ENCODE data around the gene STON2.
A peak's percentile ranks its signal among the peaks of the same experiment; 100 is the strongest.

STON2 gene

DNA sequence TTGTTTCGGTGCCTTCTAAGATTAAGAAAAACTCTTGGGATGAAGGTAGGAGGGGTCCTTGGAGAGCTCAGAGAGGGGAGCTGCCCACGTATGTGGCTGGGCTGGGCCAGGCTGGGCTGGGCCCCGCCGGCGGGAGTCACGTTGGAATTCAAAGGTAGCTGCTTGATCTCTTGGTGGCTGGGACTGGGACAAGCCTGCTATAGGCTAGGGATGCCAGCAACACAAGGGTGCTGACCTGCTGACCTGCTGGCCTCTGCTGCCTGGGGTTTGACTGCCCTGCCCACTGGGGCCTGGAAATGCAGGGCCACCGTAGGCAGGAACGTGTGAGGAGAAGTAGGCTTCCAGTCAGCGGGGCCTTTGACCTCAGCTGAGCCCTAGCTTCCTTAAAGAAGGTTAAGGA lies 126.6 kb downstream of the STON2 start:
- TF ChIP-seq, protein P1, sequence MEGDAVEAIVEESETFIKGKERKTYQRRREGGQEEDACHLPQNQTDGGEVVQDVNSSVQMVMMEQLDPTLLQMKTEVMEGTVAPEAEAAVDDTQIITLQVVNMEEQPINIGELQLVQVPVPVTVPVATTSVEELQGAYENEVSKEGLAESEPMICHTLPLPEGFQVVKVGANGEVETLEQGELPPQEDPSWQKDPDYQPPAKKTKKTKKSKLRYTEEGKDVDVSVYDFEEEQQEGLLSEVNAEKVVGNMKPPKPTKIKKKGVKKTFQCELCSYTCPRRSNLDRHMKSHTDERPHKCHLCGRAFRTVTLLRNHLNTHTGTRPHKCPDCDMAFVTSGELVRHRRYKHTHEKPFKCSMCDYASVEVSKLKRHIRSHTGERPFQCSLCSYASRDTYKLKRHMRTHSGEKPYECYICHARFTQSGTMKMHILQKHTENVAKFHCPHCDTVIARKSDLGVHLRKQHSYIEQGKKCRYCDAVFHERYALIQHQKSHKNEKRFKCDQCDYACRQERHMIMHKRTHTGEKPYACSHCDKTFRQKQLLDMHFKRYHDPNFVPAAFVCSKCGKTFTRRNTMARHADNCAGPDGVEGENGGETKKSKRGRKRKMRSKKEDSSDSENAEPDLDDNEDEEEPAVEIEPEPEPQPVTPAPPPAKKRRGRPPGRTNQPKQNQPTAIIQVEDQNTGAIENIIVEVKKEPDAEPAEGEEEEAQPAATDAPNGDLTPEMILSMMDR (IDR thresholded peaks at IDR 0.05; ENCODE audit: low read depth, low read length): no peak
- in situ Hi-C loops (cut with HindIII; ENCODE audit: low sequenced_read_pairs): no loop called here
- no peak for DNase-seq (ENCODE audit: low read depth, low spot score)
- no peak overlapping the region for H3K4me3 ChIP-seq (ENCODE audit: low read depth, low read length)

DNA sequence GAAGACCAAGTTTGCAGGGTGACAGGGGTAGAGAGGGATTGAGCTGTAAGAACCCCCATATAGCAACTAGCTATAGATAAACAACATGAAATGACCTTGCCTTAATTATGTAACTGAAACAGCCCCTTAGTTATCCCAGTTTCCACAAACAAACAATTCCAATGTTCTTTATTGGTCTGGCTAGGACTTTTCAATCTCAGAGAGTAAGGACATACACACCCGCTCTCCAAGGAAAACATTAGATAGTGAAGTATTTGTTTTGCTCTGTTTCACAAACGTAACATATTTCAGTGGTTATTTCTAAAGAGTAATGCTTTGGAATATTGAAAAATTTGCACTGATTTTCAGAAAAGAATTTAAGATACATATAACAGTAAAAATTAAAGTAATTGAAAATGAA lies 127.8 kb downstream of the STON2 start:
- H3K4me3 ChIP-seq (ENCODE audit: low read depth, low read length): no peak overlapping the region
- TF ChIP-seq, protein P1 (IDR thresholded peaks at IDR 0.05; ENCODE audit: low read depth, low read length): no peak
- DNase-seq (ENCODE audit: low read depth, low spot score): no peak
- in situ Hi-C loops (cut with HindIII; ENCODE audit: low sequenced_read_pairs): no loop called here

DNA sequence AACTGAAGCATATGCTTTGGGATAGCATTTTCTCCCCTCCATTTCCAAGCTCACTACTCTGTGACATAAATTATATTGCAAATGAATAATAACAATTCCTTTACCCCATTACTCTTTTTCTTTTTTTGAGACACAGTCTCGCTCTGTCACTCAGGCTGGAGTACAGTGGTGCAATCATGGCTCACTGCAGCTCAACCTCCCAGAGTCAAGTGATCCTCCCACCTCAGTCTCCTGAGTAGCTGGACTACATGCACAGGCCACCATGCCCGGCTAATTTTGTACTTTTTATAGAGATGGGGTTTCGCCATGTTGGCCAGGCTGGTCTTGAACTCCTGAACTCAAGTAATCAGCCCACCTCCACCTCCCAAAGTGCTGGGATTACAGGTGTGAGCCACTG lies 130.1 kb downstream of the STON2 start:
- TF ChIP-seq, protein P1 (IDR thresholded peaks at IDR 0.05; ENCODE audit: low read depth, low read length): no peak
- in situ Hi-C loops (cut with HindIII; ENCODE audit: low sequenced_read_pairs): no loop called here
- H3K4me3 ChIP-seq (ENCODE audit: low read depth, low read length): no peak overlapping the region
- no peak for DNase-seq (ENCODE audit: low read depth, low spot score)

DNA sequence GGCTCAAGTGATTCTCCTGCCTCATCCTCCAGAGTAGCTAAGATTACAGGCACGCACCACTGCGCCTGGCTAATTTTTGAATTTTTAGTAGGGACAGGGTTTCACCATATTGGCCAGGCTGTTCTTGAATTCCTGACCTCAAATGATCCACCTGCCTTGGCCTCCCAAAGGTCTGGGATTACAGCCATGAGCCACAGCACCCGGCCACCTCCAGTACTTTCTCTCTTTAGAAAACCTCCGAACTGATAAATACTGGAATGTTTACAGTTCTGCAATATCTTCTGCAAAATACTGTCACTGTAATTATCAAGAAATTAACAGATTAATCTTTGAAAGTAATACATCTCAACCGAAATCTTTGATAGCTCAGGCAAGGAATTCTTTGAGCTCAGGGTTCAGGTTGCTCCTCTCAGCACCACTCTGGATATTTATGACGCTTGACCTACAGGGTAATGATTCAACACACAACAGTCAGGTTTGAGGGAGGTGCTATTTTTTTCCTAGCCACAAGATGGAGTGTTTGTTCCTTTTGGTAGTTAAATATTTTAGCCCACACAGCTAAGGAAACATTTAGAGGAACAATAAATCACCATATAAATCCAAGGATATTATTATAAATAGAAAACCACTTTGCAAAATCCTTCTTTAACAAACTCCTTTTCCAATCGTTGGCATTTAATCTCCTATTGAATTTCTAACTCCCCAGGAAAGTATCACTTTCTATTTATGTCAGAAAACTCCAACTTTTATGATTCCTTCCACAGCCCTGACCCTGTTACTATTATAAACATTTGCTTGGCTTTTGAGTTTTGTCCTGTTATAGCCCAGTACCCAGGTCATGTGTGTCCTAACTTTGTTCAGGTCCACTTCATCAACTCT lies 130.8 kb downstream of the STON2 start:
- in situ Hi-C loops (cut with HindIII; ENCODE audit: low sequenced_read_pairs): no loop called here
- H3K4me3 ChIP-seq (ENCODE audit: low read depth, low read length): no peak overlapping the region
- TF ChIP-seq, protein P1 (IDR thresholded peaks at IDR 0.05; ENCODE audit: low read depth, low read length): peak; percentile 74
- DNase-seq (ENCODE audit: low read depth, low spot score): peak; percentile 68

DNA sequence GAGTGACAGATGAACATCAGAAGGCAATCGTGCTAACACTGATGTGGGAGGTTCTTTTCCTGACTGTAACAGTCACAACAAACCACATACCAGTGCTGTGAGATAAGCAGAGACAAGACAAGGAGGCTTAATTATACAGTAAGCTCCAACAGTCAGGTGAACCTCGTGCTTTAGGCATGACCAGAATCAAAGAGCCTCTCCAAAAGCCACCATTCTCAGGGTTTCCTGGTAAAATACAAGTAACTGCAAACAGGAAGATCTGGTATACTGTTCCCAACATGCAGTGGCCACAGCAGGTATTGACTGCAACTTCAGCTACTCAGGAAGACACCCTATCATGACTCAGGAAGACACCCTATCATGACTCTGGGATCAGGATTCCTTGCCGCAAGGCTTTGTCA lies 132.1 kb downstream of the STON2 start:
- TF ChIP-seq, protein P1 (IDR thresholded peaks at IDR 0.05; ENCODE audit: low read depth, low read length): no peak
- no peak for DNase-seq (ENCODE audit: low read depth, low spot score)
- no peak overlapping the region for H3K4me3 ChIP-seq (ENCODE audit: low read depth, low read length)
- in situ Hi-C loops (cut with HindIII; ENCODE audit: low sequenced_read_pairs): no loop called here

DNA sequence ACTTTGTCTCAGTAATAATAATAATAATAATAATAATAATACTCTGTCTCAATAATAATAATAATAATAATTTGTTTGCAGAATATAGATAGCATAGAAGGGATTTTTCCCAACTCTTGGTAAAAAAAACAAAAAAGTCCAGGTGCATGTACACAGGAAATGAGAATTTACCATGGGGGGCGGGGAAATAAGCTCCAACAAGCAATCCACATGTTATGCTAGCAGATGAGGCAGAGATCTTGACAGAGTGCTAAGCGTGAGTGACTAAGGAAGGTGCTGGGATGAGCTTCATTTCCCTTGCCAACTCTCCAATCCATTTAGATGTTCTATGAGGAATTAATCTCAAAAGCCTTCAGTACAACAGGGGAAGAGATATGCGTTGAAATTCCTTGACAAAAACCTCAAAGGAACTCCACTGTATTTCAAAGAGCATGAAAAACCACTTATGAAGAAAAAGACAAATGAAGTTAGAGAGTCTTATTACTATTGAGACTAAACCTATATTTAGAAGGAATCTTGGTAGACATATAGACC lies 134.4 kb downstream of the STON2 start:
- TF ChIP-seq, protein P1 (IDR thresholded peaks at IDR 0.05; ENCODE audit: low read depth, low read length): no peak
- no peak for DNase-seq (ENCODE audit: low read depth, low spot score)
- in situ Hi-C loops (cut with HindIII; ENCODE audit: low sequenced_read_pairs): no loop called here
- no peak overlapping the region for H3K4me3 ChIP-seq (ENCODE audit: low read depth, low read length)

All from astrocyte of the spinal cord (primary cell).